Measurements from ENCODE around the gene TSR3. TPM values are rescaled to one million over a fixed set of nuclear protein-coding genes. Genes with fewer than 3 reads are reported as not detected.

TSR3 gene
- total RNA-seq, 1 experiment from 2014 or later, result 58.8 TPM

DNA sequence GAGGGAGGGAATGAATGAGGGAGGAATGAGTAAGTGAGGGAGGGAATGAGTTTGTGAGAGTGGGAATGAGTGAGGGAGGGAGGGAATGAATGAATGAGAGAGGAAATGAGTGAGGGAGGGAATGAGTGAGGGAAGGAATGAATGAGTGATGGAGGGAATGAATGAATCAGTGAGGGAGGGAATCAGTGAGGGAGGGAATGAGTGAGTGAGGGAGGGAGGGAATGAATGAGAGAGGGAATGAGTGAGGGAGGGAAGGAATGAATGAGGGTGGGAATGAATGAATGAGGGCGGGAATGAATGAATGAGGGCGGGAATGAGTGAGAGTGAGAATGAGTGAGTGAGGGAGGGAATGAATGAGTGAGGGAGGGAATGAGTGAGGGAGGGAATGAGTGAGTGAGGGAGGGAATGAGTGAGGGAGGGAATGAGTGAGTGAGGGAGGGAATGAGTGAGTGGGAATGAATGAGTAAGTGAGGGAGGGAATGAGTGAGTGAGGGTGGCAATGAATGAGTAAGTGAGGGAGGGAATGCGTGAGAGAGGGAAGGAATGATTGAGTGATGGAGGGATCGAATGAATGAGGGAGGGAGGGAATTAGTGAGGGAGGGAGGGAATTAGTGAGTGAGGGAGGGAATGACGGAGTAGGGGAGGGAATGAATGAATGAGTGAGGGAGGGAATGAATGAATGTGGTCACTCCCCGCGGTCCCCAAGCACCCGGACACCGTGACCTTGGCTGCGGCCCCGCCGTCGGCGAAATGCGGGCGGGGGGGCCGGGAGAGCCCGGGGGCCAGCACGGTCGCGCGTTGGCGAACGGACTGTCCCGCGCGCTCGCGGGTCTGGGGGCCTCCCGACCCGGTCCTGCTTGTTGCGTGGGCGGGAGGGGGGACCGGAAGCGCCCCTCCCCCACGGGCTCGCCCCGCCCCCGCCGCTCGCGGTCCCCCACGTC, 43.4 kb downstream of the TSR3 start:
- DNase-seq, result no peak
- TF ChIP-seq, protein P1, sequence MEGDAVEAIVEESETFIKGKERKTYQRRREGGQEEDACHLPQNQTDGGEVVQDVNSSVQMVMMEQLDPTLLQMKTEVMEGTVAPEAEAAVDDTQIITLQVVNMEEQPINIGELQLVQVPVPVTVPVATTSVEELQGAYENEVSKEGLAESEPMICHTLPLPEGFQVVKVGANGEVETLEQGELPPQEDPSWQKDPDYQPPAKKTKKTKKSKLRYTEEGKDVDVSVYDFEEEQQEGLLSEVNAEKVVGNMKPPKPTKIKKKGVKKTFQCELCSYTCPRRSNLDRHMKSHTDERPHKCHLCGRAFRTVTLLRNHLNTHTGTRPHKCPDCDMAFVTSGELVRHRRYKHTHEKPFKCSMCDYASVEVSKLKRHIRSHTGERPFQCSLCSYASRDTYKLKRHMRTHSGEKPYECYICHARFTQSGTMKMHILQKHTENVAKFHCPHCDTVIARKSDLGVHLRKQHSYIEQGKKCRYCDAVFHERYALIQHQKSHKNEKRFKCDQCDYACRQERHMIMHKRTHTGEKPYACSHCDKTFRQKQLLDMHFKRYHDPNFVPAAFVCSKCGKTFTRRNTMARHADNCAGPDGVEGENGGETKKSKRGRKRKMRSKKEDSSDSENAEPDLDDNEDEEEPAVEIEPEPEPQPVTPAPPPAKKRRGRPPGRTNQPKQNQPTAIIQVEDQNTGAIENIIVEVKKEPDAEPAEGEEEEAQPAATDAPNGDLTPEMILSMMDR (conservative IDR thresholded peaks at IDR 0.05), result no peak
- peaks cover 5% of the 10 kb centered on the region for H4K20me1 ChIP-seq (ENCODE audit: control insufficient read depth, insufficient read depth, insufficient read length)
- peaks cover 34% of the 10 kb centered on the region for H3K79me2 ChIP-seq (ENCODE audit: insufficient read depth, low read length)
- H3K4ac ChIP-seq (ENCODE audit: low read depth, low read length), result no peak overlapping the region
- Mint-ChIP-seq H3K9me3 (peaks cover 4 to 6% of the 10 kb centered on the region in 2 experiments), H3K36me3 (ENCODE audit: insufficient read depth in 1 of 3, low read depth in 3 of 3) (peaks cover 13 to 20% (median 14%) of the 10 kb centered on the region in 3 experiments), H3K27ac (peak overlapping the region in 2 of 3 experiments; percentile 74 to 82; a peak in 2 of 7 replicates), H3K27me3 (ENCODE audit: low read depth) (no peaks in the 10 kb centered on the region), H3K4me1 (peaks cover 19 to 36% of the 10 kb centered on the region in 2 experiments), H3K4me3 (peak overlapping the region; percentile 85 to 89)
- H3K56ac ChIP-seq (ENCODE audit: insufficient read length, low read depth, low read length), result no peak overlapping the region
- no peak overlapping the region for H3K14ac ChIP-seq (ENCODE audit: insufficient read depth, low read length)
- H3T11ph ChIP-seq (ENCODE audit: low read length), result no peak overlapping the region
- no peak overlapping the region for H2BK120ac ChIP-seq (ENCODE audit: low read depth, low read length, poor library complexity, severe bottlenecking)
- no peak overlapping the region for H4K91ac ChIP-seq (ENCODE audit: insufficient read length, low read depth, low read length)
- peaks cover 4% of the 10 kb centered on the region for H3K79me1 ChIP-seq (ENCODE audit: insufficient read depth, low read depth, low read length, poor library complexity, severe bottlenecking)
- 100% methylated on average over 4 of the region's 43 CpGs for WGBS (ENCODE audit: extremely low coverage, insufficient read length, low lambda C conversion rate)
- H4K5ac ChIP-seq (ENCODE audit: insufficient read length, low read depth, low read length), result no peak overlapping the region
- H3K27me3 ChIP-seq (ENCODE audit: insufficient read depth, low read length), result no peaks in the 10 kb centered on the region
- H3K9ac ChIP-seq (ENCODE audit: extremely low read depth, insufficient read length, low read length), result no peak overlapping the region
- H2BK15ac ChIP-seq (ENCODE audit: low read depth, low read length), result no peak overlapping the region
- no peak overlapping the region for H3K18ac ChIP-seq (ENCODE audit: insufficient read length, low read depth, low read length)
- no peak overlapping the region for H2BK12ac ChIP-seq (ENCODE audit: insufficient read length, low read depth, low read length)
- no peaks in the 10 kb centered on the region for H3K9me3 ChIP-seq (ENCODE audit: control insufficient read depth, low read depth, low read length)
- H2BK5ac ChIP-seq (ENCODE audit: insufficient read length, low read length), result no peak overlapping the region
- no peak overlapping the region for H3K23ac ChIP-seq (ENCODE audit: insufficient read length, low read depth, low read length)
- peaks cover 13% of the 10 kb centered on the region for H3K23me2 ChIP-seq (ENCODE audit: insufficient read length, low read depth, low read length, poor library complexity, severe bottlenecking)
- H2AK5ac ChIP-seq (ENCODE audit: insufficient read length, low read length), result no peak overlapping the region
- H4K8ac ChIP-seq (replicated peaks; ENCODE audit: insufficient read length, low read depth, low read length), result no peak overlapping the region
- no peak overlapping the region for H2BK20ac ChIP-seq (ENCODE audit: low read depth, low read length, poor library complexity, severe bottlenecking)
- no peaks in the 10 kb centered on the region; the same call in 1 of the 2 replicates for H3K4me1 ChIP-seq (ENCODE audit: insufficient read depth, low read length)
- peak overlapping the region; percentile 27 for H3K4me2 ChIP-seq (ENCODE audit: insufficient read depth, insufficient read length, low read length)
- no peak overlapping the region for H3K27ac ChIP-seq (ENCODE audit: insufficient read length, low read depth, low read length)
- H2AFZ ChIP-seq (ENCODE audit: low read length), result no peak overlapping the region
